ENCODE data around the gene NAT14.
"Not testable (repeated sequence)": the region's sequence is repeated elsewhere in the genome, so short reads cannot be mapped to it uniquely, and the experiment has no call there.

NAT14 gene

GRCh38 chr19:55484593-55485438 lies at the start of gene NAT14:
NAT14 (plus strand) TSS chr19:55485188; CDS start chr19:55485709, 521 bp downstream.
- peak; percentile 40 for DNase-seq

- DNase-seq: no peak
Observed at GRCh38 chr19:55436847-55437246, 48.1 kb upstream of the NAT14 start.

- DNase-seq: peak; percentile 23
Observed at GRCh38 chr19:55437410-55437809, 47.6 kb upstream of the NAT14 start.

- DNase-seq: no peak
Observed at GRCh38 chr19:55439052-55439451, 45.9 kb upstream of the NAT14 start.

GRCh38 chr19:55440411-55441105 lies 44.4 kb upstream of the NAT14 start:
- no peak for DNase-seq

GRCh38 chr19:55441319-55441691 lies 43.7 kb upstream of the NAT14 start:
- no peak for DNase-seq

GRCh38 chr19:55441692-55442321 lies 43.2 kb upstream of the NAT14 start:
- no peak for DNase-seq

- DNase-seq: no peak
Observed at GRCh38 chr19:55442372-55442961, 42.5 kb upstream of the NAT14 start.

- DNase-seq: no peak
Observed at GRCh38 chr19:55443045-55443823, 41.8 kb upstream of the NAT14 start, which contains the start of gene SHISA7. SHISA7 (minus strand) TSS chr19:55443300; CDS start chr19:55442863, 437 bp downstream.

- no peak for DNase-seq
Observed at GRCh38 chr19:55443824-55444480, 41.0 kb upstream of the NAT14 start.

- DNase-seq: no peak
Observed at GRCh38 chr19:55444646-55445045, 40.3 kb upstream of the NAT14 start.

- no peak for DNase-seq
Observed at GRCh38 chr19:55446060-55446459, 38.9 kb upstream of the NAT14 start.

GRCh38 chr19:55447421-55448174 lies 37.4 kb upstream of the NAT14 start:
- no peak for DNase-seq

GRCh38 chr19:55448175-55448490 lies 36.9 kb upstream of the NAT14 start:
- not testable (repeated sequence) for DNase-seq

GRCh38 chr19:55449469-55449868 lies 35.5 kb upstream of the NAT14 start:
- DNase-seq: no peak

GRCh38 chr19:55451163-55451964 lies 33.6 kb upstream of the NAT14 start:
- DNase-seq: no peak

GRCh38 chr19:55451965-55452748 lies 32.8 kb upstream of the NAT14 start:
- no peak for DNase-seq

- peak; percentile 43 for DNase-seq
Observed at GRCh38 chr19:55452749-55453346, 32.1 kb upstream of the NAT14 start.

Data from HCEC 1CT (cell line).